ENCODE results near the gene ZBTB5.

Gene ZBTB5

DNA sequence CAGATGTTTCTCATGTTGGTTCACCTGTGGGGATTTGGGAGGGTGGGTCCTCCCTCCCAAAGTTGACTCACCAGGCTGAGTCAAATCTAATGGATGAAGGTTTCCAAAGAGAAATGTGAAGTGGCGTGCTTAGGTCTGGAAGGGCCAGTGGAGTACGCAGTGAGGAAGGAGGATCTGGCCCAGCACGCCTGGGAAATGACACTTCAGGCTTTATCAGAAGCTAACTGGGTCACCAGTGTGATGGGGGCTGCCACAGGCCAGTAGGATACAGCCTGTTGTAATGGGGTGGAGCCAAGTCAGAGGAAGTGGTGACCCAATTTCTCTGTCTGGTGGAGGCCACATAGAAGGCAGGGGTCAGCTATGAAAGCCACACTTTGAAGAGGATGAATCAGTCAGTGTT is 38.5 kb upstream of the ZBTB5 start:
- no peaks in the 10 kb centered on the region for H3K9me3 Mint-ChIP-seq
- no peaks in the 10 kb centered on the region for H3K27me3 Mint-ChIP-seq
- peaks cover 33% of the 10 kb centered on the region for H3K36me3 Mint-ChIP-seq (ENCODE audit: insufficient read depth)
- no peak overlapping the region for H3K4me3 Mint-ChIP-seq
- H3K27ac Mint-ChIP-seq (ENCODE audit: low read depth) = peak overlapping the region; percentile 32
- DNase-seq (ENCODE audit: low spot score in 2 of 2) (no peak), ATAC-seq (replicated peaks; ENCODE audit: extremely low read depth, poor library complexity, severe bottlenecking) (peak; percentile 69)
- H3K4me1 Mint-ChIP-seq = peaks cover 14% of the 10 kb centered on the region

DNA sequence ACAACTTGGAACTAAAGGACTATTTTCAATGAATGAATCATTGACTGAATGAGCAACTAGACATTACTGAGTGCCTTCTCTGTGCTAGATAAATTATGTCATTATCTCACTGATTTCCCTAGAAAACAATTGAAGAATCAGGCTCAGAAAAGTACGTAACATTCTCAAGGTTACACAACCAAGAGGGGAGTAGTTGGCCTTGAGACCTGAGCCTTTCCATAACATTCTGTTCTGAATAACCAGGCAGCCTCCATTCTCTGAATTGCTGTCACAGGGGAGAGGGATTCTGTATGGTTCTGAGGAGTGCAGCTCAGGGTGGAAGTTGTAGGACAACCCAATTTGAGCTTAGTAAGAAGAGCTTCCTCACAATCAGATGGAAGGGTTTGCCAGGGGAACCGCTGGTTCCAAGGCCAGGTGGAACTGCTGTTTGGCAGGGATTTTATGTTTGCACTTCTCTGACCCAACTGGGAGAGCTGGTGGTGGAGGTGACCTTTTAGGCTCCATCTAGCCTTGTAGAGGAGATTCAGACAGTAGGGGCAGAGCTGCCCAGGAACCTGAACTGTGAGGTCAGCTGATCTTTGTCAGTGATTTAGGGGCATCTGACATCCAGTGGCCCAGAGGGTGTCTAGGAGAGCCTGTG is 36.8 kb upstream of the ZBTB5 start:
- H3K36me3 Mint-ChIP-seq (ENCODE audit: insufficient read depth) = peaks cover 33% of the 10 kb centered on the region
- peaks cover 14% of the 10 kb centered on the region for H3K4me1 Mint-ChIP-seq
- no peaks in the 10 kb centered on the region for H3K9me3 Mint-ChIP-seq
- DNase-seq (ENCODE audit: low spot score in 2 of 2) = no peak
- no peaks in the 10 kb centered on the region for H3K27me3 Mint-ChIP-seq
- H3K4me3 Mint-ChIP-seq = no peak overlapping the region
- no peak overlapping the region for H3K27ac Mint-ChIP-seq (ENCODE audit: low read depth)
- ATAC-seq (replicated peaks; ENCODE audit: extremely low read depth, poor library complexity, severe bottlenecking) = no peak

DNA sequence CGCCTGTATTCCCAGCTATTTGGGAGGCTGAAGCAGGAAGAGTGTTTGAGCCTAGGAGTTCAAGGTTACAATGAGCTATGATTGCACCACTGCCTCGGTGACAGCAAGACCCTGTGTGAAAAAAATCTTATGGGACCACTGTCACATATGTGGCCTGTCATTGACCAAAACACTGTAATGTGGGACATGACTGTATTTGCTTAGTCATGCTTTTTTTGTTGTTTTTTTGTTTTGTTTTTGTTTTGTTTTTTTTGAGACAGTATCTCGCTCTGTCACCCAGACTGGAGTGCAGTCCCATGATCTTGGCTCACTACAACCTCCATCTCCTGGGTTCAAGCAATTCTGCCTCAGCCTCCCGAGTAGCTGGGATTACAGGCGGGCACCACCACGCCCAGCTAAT is 34.0 kb upstream of the ZBTB5 start:
- Mint-ChIP-seq H3K36me3 (ENCODE audit: insufficient read depth) (peaks cover 52% of the 10 kb centered on the region), H3K27ac (ENCODE audit: low read depth) (no peak overlapping the region), H3K4me3 (no peak overlapping the region), H3K27me3 (no peaks in the 10 kb centered on the region), H3K9me3 (no peaks in the 10 kb centered on the region), H3K4me1 (peaks cover 14% of the 10 kb centered on the region)
- DNase-seq (ENCODE audit: low spot score in 2 of 2) (no peak), ATAC-seq (replicated peaks; ENCODE audit: extremely low read depth, poor library complexity, severe bottlenecking) (no peak)

DNA sequence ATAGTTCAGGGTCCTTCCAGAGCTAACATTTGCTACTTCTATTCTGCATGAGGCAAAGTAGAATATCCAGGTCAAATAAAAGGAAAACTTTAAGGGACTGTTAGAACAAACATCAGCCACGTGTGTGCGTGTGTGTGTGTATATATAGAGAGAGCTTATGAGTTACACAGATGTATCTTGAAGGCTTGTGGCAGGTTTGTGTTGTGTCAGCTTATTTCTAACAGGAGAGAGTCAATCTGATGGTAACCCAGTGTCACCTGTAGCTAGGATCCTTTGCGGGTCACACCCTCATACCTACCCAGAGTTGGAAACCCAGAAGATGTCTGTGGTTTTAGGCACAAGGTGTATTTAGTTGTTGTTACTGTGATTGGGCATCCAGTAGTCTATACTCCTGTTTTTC is 33.2 kb upstream of the ZBTB5 start:
- no peak overlapping the region for H3K4me3 Mint-ChIP-seq
- ATAC-seq (replicated peaks; ENCODE audit: extremely low read depth, poor library complexity, severe bottlenecking) (no peak), DNase-seq (ENCODE audit: low spot score in 2 of 2) (no peak)
- H3K27ac Mint-ChIP-seq (ENCODE audit: low read depth) = no peak overlapping the region
- no peaks in the 10 kb centered on the region for H3K27me3 Mint-ChIP-seq
- peaks cover 50% of the 10 kb centered on the region for H3K36me3 Mint-ChIP-seq (ENCODE audit: insufficient read depth)
- no peaks in the 10 kb centered on the region for H3K9me3 Mint-ChIP-seq
- H3K4me1 Mint-ChIP-seq = peaks cover 6% of the 10 kb centered on the region

DNA sequence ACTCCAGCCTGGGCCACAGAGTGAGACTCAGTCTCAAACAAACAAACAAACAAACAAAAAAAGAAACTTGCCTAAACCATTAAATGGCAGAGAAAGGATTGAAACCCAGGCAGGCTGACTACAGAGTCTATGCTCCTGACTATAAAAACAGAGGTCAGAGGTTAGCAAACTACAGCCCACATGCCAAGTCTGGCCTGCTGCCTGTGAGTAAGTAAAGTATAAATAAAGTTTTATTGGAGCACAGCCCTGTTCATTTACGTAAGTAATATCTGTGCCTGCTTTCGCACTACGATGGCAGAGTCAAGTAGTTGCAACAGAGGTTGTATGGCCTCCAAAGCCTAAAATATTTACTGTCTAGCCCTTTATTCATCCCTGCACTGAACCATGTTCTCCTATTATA is 32.1 kb upstream of the ZBTB5 start:
- Mint-ChIP-seq H3K4me1 (no peaks in the 10 kb centered on the region), H3K36me3 (ENCODE audit: insufficient read depth) (peaks cover 43% of the 10 kb centered on the region), H3K9me3 (no peaks in the 10 kb centered on the region), H3K27ac (ENCODE audit: low read depth) (peak overlapping the region; percentile 11), H3K27me3 (no peaks in the 10 kb centered on the region), H3K4me3 (no peak overlapping the region)
- DNase-seq (ENCODE audit: low spot score in 2 of 2) (no peak), ATAC-seq (replicated peaks; ENCODE audit: extremely low read depth, poor library complexity, severe bottlenecking) (no peak)

DNA sequence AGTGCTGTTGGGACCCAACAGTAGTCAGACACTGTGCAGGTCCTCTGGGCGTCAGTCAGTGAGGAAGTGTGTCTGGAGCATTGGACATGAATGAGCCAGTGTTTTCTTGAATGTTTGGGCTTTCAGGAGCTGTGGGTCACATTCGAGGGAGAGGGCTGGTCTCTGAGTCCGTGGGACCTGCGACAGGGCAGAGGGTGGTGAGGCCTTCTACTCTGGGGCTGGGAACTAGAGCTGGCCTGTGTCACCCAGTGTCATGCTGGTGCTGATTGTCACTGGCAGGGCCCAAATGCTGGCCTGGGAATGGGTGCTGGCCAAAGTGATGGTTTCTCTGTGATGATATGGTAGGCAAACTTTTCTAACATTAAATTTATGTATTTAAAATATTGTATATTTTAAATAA is 30.8 kb upstream of the ZBTB5 start:
- no peaks in the 10 kb centered on the region for H3K27me3 Mint-ChIP-seq
- no peak overlapping the region for H3K27ac Mint-ChIP-seq (ENCODE audit: low read depth)
- ATAC-seq (replicated peaks; ENCODE audit: extremely low read depth, poor library complexity, severe bottlenecking) (no peak), DNase-seq (ENCODE audit: low spot score in 2 of 2) (no peak)
- H3K4me3 Mint-ChIP-seq = no peak overlapping the region
- no peaks in the 10 kb centered on the region for H3K9me3 Mint-ChIP-seq
- peaks cover 38% of the 10 kb centered on the region for H3K36me3 Mint-ChIP-seq (ENCODE audit: insufficient read depth)
- no peaks in the 10 kb centered on the region for H3K4me1 Mint-ChIP-seq

DNA sequence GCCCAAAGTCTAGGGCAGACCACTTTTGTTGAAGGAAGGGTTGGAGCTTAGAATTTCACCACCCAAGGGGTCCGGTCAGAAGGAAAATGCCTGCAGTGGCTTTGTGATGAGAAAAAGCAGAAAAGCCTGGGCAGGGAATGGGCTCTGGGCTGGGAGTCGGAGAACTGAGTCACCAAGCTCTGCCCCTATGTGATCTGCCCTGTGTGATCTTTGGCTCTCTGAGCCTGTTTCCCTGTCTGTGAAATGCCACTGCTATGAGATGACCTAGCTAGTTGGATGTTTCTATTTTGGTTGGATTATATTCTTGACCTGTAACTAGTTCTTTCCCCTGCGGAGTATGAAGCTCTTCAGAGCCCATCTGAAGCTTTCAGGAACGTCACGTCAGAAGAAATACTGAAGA is 30.3 kb upstream of the ZBTB5 start:
- no peaks in the 10 kb centered on the region for H3K9me3 Mint-ChIP-seq
- H3K4me3 Mint-ChIP-seq = no peak overlapping the region
- peaks cover 41% of the 10 kb centered on the region for H3K36me3 Mint-ChIP-seq (ENCODE audit: insufficient read depth)
- H3K4me1 Mint-ChIP-seq = no peaks in the 10 kb centered on the region
- no peaks in the 10 kb centered on the region for H3K27me3 Mint-ChIP-seq
- ATAC-seq (replicated peaks; ENCODE audit: extremely low read depth, poor library complexity, severe bottlenecking) (no peak), DNase-seq (ENCODE audit: low spot score in 2 of 2) (no peak)
- H3K27ac Mint-ChIP-seq (ENCODE audit: low read depth) = no peak overlapping the region

GRCh38 chr9:37491939-37492338 is 26.7 kb upstream of the ZBTB5 start:
- Mint-ChIP-seq H3K27ac (ENCODE audit: low read depth) (no peak overlapping the region), H3K4me1 (peaks cover 12% of the 10 kb centered on the region), H3K9me3 (no peaks in the 10 kb centered on the region), H3K27me3 (no peaks in the 10 kb centered on the region), H3K36me3 (ENCODE audit: insufficient read depth) (peaks cover 48% of the 10 kb centered on the region), H3K4me3 (no peak overlapping the region)
- no peak for DNase-seq (ENCODE audit: low spot score in 2 of 2)
- no peak for ATAC-seq (replicated peaks; ENCODE audit: extremely low read depth, poor library complexity, severe bottlenecking)

DNA sequence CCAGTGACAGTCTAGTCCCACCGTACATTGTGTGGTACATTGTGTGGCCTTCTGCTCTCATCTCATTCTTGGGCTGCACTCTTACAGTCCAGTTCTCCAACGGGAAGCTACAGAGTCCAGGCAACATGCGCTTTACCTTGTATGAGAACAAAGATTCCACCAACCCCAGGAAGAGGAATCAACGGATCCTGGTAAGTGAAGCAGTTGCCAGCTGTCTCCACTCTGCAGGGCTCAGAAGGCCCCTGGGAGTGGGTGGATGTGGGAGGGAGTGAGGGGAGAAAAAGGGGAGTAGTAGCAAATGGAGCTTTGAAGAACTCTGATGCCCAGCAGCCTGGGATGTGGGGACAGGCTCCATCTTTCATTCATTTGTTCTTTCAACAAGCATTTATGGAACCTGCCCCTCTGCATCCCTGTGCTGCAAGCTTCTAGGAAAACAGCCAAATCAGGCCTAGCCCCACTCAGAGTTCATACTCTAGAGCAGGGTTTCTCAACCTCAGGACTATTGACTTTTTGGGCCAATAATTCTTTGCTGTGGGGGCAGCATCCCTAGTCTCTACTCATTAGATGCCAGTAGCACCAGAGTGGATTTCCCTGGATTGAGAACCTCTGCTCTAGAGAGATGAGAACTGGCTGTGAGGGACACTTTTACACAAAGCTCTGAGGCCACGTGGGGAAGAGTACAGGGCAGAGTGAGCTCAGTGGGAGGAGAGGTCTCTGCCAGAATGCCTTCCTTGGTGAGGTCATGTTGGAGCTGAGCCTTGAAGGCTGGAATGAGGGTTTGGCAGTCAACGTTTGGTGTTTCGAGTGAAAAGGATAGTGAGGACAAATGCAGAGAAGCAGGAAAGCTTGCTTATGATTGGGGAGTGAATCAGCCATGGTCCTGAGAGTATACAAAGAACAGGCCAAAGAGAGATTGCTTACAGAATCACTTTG is 21.6 kb upstream of the ZBTB5 start:
- peaks cover 29% of the 10 kb centered on the region for H3K36me3 Mint-ChIP-seq (ENCODE audit: insufficient read depth)
- DNase-seq (ENCODE audit: low spot score in 2 of 2) = no peak
- H3K4me3 Mint-ChIP-seq = peak overlapping the region; percentile 92
- peak overlapping the region; percentile 97 for H3K27ac Mint-ChIP-seq (ENCODE audit: low read depth)
- ATAC-seq (replicated peaks; ENCODE audit: extremely low read depth, poor library complexity, severe bottlenecking) = no peak
- H3K4me1 Mint-ChIP-seq = peaks cover 33% of the 10 kb centered on the region
- H3K9me3 Mint-ChIP-seq = no peaks in the 10 kb centered on the region
- H3K27me3 Mint-ChIP-seq = peaks cover 4% of the 10 kb centered on the region

DNA sequence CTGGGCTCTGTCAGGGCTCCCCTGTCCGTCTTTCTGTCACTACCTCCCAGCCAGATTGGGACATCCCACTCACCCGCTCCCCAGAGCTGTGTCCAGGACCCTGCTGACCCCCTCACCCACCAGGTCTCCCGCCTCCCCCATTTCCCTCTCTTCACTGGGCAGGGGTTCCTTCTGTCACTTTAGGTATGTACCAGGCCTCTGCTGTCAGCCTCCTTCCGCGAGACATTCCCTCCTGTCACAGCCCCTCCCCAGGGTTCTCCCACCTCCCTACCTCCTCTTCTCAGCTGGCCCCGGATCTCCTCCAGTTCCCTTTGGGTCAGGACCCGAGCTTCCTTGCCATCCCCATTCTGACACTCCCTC is 21.0 kb upstream of the ZBTB5 start:
- peaks cover 11% of the 10 kb centered on the region for H3K27me3 Mint-ChIP-seq
- DNase-seq (ENCODE audit: low spot score in 2 of 2) (no peak), ATAC-seq (replicated peaks; ENCODE audit: extremely low read depth, poor library complexity, severe bottlenecking) (no peak)
- H3K36me3 Mint-ChIP-seq (ENCODE audit: insufficient read depth) = peaks cover 29% of the 10 kb centered on the region
- peak overlapping the region; percentile 97 for H3K27ac Mint-ChIP-seq (ENCODE audit: low read depth)
- peak overlapping the region; percentile 92 for H3K4me3 Mint-ChIP-seq
- H3K4me1 Mint-ChIP-seq = peaks cover 33% of the 10 kb centered on the region
- no peaks in the 10 kb centered on the region for H3K9me3 Mint-ChIP-seq

DNA sequence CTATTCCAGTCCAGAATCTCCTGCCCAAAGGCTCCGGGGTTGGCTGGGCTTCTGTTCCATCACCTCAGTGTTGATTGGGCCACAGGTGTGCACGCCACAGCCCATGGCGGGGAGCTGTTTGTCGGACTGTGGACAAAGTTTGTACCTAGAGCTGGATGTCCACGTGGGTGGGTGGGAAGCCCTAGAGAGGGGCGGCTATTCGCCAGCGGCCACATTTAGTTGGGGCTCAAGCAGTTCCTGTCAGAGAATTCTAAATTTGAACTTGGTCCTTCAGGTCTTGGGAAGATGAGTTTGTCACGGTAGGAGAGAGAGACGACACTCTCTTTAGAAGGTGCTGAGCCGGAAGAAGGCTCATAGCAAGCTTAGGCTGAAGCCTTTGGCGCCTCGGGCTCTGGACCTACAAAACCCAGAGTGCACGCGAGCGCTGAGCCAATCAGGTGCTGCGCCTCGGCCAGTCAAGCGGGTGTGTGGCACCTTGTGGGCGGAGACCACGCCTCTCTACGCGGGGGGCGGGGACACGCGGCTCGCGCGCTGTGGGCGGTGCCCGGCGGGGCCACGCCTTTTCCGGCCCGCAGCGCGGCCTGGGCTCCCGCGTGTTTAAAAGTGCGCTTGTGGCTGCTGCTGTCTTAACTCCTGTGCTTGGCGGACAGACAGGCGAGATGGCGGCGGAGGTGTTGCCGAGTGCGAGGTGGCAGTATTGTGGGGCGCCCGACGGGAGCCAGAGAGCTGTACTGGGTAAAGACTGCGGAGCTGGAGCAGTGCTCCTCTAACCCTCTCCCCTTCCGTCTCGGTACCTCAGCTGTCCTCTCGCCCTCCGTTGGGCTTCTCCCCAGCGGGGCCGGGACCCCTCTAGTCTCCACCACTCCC is 20.4 kb upstream of the ZBTB5 start, which contains the start of gene POLR1E:
Gene POLR1E, plus strand, starts transcription at position 560 of the 867 bp plus-strand sequence. Its CDS starts 100 bp downstream, at position 660.
- H3K27me3 Mint-ChIP-seq = peaks cover 13% of the 10 kb centered on the region
- peak within 1 kb of the TSS; percentile 97 for H3K27ac Mint-ChIP-seq (ENCODE audit: low read depth)
- no peaks in the 10 kb centered on the region for H3K9me3 Mint-ChIP-seq
- peaks cover 23% of the 10 kb centered on the region for H3K36me3 Mint-ChIP-seq (ENCODE audit: insufficient read depth)
- H3K4me1 Mint-ChIP-seq = peaks cover 33% of the 10 kb centered on the region
- H3K4me3 Mint-ChIP-seq = peak within 1 kb of the TSS; percentile 92
- ATAC-seq (replicated peaks; ENCODE audit: extremely low read depth, poor library complexity, severe bottlenecking) (peak; percentile 93), DNase-seq (ENCODE audit: low spot score in 2 of 2) (peak; percentile 93 to 94)

GRCh38 chr9:37480759-37481158 is 15.5 kb upstream of the ZBTB5 start:
- Mint-ChIP-seq H3K27ac (ENCODE audit: low read depth) (no peak overlapping the region), H3K27me3 (peaks cover 53% of the 10 kb centered on the region), H3K36me3 (ENCODE audit: insufficient read depth) (peaks cover 3% of the 10 kb centered on the region), H3K4me1 (peaks cover 11% of the 10 kb centered on the region), H3K9me3 (no peaks in the 10 kb centered on the region), H3K4me3 (no peak overlapping the region)
- ATAC-seq (replicated peaks; ENCODE audit: extremely low read depth, poor library complexity, severe bottlenecking) = no peak
- DNase-seq (ENCODE audit: low spot score in 2 of 2) = no peak

All from central memory CD8-positive, alpha-beta T cell (primary cell).